Heart left ventricle (tissue), 13 donors: Measurements from ENCODE around the gene TBC1D19.

Experiments
- POLR2A ChIP-seq, 2 donors: fragments of 450-650 bp; IDR thresholded peaks; one replicate each; pipeline ENCODE4 v1.6.1; 2017; ENCODE audit warnings: antibody characterized with exemption in 2 of 2, mild to moderate bottlenecking in 2 of 2, moderate library complexity in 2 of 2
- TF ChIP-seq, protein P1 (sequence below), 12 donors: fragments of 200-600 bp; sonication (generic) in 4 of 12; IDR thresholded peaks; one replicate each; pipeline versions ENCODE4 v1.5.0 to v1.8.0; 2018 to 2022; ENCODE audit warnings: antibody characterized with exemption in 12 of 12, mild to moderate bottlenecking in 5 of 12
- donor health status: ischemic (EF 13 %, LVEDD 7.1; RV severe dilation, severe dysfunction).
- donor health status: DM: no; HTN: yes; CAD: no.
- donor health status: DM: no; HTN: no; CAD: no.
- donor health status: ischemic (EF 25% LVEDD 6.9; RV normal size, moderate dysfunction).
- donor health status: ischemic (EF 25% LVEDD 5.7; RV mildly dilated, moderate dysfunction).
- donor health status: ischemic (EF 35%, LVEDD 5.7; RV mildly dilated, moderate dysfunction).
- donor health status: nonischemic (EF 11% LVEDD 7.7; RV severe dilation, severe dysfunction).
- donor health status: DM: yes; HTN: yes; CAD: no.
- donor health status: PGD.
- donor health status: ischemic (EF 29% LVEDD 5.4; RV normal size, mild dysfunction).
- donor health status: nonischemic (EF 23%, LVEDD 6.1; RV moderate dilation, normal function).

DNA sequence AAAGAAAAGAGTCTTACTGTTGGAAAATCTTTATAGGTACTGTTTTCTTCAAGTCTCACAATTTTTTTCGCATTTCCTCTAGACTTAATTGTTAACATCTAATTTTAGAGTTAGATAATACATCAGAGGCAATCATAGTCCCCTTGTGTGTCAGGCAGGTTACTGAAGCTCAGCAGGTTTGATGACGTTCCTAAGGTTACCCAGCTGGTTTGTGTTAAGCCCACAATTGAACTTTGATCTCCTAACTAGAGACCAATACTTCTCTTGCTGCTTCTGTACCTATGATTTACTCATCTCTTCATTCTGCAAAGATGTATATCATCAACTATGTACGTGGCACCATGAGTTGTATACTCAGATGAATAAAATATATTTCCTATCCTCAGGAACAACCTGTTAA is 145.1 kb downstream of the TBC1D19 start:
- no peak for TF ChIP-seq POLR2A (IDR thresholded peaks at IDR 0.05)
- TF ChIP-seq, protein P1, sequence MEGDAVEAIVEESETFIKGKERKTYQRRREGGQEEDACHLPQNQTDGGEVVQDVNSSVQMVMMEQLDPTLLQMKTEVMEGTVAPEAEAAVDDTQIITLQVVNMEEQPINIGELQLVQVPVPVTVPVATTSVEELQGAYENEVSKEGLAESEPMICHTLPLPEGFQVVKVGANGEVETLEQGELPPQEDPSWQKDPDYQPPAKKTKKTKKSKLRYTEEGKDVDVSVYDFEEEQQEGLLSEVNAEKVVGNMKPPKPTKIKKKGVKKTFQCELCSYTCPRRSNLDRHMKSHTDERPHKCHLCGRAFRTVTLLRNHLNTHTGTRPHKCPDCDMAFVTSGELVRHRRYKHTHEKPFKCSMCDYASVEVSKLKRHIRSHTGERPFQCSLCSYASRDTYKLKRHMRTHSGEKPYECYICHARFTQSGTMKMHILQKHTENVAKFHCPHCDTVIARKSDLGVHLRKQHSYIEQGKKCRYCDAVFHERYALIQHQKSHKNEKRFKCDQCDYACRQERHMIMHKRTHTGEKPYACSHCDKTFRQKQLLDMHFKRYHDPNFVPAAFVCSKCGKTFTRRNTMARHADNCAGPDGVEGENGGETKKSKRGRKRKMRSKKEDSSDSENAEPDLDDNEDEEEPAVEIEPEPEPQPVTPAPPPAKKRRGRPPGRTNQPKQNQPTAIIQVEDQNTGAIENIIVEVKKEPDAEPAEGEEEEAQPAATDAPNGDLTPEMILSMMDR (IDR thresholded peaks at IDR 0.05), result no peak
